Measurements from ENCODE around the gene ACOT11.

Gene ACOT11

DNA sequence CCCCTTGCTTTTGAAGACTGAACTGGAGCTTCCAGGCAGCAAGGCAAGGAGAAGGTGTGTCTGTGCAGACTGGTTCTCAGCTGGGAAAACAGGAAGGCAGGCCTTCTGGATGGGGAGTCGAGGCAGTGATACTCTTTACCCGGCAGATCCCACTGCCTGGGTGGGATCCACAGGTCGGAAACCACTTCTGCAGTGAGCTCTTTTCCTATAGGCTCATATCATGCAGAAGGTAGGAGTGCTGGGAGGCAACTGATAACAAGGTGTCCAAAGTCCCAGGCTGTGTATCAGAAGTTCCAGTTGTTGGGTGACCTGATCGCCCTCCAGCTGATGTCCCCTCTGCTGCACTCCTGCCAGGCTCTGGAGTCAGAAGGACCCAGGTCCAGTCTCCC, 17.1 kb downstream of the ACOT11 start:
- DNase-seq, result no peak

DNA sequence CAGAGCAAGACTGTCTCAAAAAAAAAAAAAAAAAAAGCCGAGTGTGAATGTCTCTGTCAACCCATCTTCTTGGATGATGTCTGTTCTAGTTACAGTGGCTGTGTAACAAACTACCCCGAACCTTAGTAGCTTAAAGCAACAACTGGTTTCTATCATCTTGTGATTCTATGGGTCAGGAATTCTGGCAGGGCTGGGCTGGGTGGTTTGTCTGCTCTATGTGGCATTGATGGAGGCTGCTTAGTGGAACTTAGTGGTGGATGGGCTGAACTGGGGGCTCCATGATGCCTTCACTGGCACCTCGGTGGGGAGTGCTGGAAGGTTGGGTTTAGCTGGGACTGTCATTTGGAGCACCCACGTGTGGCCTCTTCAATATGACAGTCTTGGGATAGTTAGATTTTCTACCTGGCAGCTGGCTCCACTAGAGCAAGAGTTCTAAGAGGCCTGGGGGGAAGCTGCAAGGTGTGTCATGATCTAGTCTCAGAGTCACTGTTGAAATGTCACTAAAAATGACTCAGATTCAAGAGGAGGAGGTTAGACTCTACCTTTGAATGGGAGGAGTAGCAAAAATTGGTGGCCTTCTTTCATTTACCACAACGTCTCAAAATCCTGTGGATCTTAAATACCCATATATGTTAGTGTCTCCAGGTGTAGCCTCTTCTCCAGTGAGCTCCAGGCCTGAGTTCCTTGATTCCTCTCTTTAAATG, 18.6 kb downstream of the ACOT11 start:
- no peak for DNase-seq

DNA sequence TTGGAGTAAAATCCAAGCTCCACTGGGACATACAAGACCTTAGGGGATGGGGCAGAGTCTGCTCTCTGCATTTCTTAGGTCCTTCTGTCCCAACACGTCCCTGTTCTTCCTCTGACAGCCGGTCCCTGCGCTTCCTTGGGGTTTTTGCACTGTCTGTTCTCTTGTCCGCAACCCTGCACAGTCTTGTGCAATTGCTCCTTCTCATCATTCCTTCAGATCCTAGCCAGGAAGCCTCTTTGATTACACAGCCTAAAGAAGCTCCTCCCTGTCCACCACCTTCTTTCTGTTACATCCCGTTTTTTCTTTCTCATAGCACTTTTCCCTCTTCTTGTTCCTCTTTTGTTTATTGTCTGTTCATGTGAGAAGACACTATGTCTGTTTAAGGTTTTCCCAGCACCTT, 19.9 kb downstream of the ACOT11 start:
- no peak for DNase-seq

GRCh38 chr1:54569339-54569738, 21.3 kb downstream of the ACOT11 start:
- DNase-seq, result peak; percentile 60

DNA sequence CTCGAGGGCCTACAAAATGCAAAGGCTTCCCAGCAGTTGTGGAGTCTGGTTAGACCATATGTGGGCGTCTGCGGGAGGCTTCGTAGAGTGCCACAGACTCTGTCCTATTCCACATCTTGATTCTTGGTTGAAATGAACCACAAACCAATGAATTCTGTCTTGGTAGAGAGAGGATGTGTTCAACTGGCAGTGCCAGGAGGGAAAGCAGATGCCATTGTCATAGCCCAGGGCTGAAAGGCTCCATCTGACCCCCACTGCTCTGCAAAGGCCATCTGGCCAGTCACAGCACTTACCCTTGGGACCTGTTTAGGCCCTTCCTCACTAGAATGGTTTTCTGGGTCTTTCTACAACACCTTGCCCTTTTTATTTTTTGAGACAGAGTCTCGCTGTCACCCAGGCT, 22.1 kb downstream of the ACOT11 start:
- DNase-seq, result no peak

- no peak for DNase-seq
Observed at GRCh38 chr1:54571326-54571725, 23.3 kb downstream of the ACOT11 start.

DNA sequence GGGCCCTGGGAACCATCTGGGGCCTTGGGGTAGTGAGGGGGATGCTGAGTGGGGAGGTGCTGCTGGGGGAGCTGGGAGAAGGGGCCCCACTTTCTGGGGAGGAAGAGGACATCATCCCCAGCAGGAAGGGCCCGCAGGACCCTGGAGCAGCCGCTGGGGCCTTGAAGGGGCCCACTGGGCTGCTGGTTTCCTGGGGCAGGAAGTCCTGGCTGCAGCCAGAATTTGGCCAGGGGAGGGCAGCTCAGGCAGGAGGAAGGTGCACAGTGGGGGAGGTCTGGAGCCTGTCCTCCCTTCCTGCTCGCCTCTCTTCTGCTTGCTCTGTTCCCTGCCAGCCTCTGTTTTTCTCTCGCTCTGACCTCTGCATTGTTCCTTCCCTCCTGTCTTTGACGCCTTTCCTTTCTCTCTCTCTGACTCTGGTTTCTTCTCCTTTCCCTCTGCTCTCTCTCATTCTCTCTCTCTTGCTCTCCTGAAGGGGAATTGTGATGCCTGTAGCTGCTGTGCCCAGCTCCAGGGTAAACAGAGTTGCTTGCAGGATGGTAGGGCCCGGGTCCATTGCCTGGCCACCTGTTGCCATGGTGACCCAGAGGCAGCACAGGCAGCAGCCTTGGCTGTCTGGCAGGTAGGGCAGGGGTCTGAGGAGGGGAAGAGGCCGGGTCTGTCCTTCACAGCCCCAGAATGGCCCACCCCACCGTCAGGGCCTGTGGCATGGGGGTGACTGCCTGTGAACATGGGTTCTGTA, 23.9 kb downstream of the ACOT11 start:
- DNase-seq, result no peak

- no peak for DNase-seq
Observed at GRCh38 chr1:54572542-54572850, 24.5 kb downstream of the ACOT11 start.

DNA sequence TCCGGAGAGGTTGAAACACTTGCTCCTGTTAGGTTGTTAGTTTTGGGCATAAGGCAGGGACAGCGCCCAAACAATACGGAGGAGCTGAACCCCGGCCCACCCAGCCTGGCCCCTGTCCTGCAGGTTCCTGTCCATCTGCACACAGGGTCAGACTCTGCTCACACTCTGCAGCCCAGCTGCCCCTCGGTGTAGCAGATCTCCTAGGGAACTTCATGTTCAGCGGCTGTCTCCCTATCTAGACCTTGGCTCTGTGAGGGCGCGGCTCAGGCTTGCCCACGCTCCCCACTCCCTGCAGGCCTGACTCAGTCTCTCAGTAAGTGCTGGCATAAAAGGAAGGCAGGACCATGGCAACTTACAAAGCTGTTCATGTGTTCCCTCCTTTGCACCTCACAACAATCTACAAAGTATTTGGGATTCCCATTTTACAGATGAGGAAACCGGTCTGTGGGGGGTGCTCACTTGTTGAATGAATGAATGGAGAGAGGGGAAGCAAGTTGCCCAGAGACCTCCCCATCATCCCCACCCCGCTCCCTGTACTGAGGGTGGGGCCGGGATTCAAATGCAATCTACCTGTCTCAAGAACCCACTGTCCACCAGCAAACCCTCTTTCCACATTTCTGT, 26.2 kb downstream of the ACOT11 start:
- no peak for DNase-seq

DNA sequence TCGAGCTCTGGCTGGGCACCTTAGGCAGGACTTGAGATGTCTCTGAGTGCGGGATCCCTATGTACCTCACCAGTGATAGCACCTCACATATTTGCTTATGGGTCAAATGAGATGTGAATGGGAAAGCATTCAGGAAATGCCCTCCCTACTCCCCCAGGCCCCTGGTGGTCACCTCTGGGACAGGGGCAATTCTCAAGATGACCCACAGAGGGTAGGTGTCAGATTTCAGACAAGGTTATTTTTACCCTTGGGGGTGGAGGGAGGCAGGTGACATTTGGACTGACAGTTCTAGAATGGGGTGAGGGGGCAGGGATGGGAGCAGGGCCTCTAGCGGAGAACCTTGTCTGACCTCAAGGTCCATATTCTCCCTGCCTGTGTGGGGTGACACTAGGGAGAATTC, 27.1 kb downstream of the ACOT11 start:
- no peak for DNase-seq

DNA sequence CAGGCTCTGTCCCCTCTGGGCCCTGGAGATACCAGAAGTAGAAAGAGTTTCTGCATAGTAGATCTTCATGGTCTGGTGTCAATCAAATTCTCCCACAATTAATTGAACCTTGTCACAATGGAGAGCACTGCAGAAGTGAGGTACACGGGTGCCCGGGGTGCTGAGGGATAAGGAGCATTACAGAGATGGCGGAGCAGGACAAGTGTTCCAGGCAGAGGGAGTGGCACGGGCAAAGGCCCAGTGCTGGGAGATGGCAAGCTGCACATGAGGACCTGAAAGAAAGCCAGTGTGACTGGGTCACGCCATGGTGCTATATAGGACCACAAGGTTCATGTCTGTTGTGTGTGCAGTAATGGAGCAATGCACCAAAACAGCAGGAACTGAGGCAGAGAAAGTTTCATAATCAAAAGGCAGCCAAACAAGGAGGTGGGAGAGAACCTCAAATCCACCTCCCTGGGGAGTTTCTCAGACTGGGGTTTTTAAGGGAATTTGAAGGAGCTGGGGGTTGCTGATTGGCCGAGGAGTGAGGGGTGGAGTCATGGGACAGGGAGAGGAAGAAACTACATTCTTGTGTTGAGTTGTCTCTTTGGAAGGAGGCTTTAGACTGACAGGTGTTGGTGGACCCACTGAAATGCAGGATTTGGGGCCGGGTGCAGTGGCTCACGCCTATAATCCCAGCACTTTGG, 27.7 kb downstream of the ACOT11 start:
- DNase-seq, result no peak

- peak; percentile 76 for DNase-seq
Observed at GRCh38 chr1:54577612-54578011, 29.6 kb downstream of the ACOT11 start.

DNA sequence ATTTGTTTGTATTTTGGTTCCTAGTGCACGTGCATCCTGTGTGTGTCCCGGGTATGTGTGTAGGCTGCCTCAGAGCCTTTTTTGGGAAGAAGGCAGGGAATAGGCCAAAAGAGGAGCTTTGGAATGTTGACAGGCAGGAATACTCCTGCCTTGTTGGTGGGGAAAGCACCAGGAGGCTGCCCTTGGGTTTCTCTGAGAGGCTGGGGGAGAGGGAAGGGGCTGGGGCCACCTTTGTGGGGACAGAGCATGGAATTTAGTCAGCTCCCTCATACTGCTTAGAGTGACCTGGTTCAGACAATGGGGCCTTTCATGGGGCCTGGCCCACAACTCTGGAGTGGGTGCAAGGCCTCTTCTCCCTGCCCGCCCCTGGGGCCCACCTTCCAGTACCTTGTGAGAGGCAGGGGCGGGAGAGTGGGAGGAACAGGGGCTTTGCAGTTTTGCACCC, 31.3 kb downstream of the ACOT11 start:
- no peak for DNase-seq

- no peak for DNase-seq
Observed at GRCh38 chr1:54580856-54581550, 33.0 kb downstream of the ACOT11 start.

DNA sequence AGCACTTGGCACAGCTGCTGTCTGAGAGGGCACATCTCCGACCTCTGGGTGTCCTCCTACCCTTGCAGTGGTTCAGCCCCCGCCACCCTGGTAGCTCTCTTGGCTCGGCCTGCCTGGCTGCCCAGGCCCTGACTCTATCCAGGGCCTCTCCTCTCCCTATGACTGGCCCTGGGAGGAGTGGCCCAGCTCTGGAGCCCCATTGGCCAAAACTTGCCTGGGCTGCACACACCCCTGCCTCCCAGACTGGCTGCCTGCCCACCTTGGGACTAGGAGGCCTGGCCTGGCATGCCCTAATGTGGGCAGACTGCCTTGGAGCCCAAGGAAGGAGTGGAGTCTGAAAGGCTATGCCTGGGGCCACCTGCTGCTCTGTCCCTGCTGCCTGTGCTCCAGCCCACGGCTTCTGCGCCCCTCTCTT, 33.6 kb downstream of the ACOT11 start:
- peak; percentile 88 for DNase-seq

DNA sequence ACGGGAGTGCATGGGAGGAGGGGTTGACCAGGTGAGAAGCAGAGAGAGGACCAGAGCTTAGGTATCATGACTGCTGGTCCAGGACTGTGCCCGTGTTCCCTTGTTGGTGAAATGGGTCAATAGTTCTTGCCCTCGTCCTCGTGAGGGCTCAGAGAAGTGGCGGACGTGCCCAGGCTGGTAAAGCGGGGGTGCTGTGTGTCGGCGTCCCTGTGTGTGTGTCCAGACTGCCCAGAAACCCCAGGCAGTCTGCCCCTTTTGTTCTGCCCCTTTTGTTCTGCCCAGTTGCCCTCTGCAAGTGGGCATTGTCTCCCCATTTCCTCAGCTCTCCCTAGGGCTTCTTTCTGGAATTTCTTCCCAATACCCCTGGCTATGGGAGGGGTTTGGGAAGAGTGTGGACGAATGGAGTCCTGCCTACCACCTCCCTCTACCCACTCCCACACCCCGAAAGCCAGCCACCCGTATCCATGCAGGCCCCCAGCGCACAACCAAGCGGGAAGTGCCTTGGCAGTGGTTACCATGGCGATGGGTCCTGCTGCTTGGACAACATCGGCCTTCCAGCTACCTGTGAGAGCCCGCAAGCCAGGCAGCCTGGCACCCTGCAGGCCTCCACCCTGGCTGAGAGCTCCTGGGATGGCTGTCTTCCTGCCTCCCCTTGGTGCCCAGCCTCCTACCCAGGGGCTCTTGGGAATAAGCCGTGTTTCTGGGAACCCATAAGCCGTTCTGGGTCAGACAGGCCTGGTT, 34.7 kb downstream of the ACOT11 start:
- peak; percentile 63 for DNase-seq

DNA sequence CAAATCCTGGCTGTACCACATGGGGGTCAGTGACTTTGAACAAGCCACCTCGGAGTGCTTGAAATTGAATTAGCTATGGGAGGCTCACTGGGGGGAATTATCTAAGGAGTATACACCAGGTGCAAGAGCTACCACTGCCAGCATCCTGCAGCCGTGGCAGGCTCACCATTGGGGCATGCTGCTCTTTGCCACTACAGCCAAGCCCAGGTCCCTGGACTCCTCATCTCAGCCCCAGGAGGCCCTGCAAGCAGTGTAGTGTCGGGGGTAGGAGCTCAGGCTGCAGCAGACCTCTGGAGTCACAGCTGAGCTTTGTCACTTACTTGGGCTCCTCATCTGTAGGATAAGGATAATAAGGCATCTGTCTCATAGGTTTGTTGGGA, 35.3 kb downstream of the ACOT11 start:
- DNase-seq, result no peak

DNA sequence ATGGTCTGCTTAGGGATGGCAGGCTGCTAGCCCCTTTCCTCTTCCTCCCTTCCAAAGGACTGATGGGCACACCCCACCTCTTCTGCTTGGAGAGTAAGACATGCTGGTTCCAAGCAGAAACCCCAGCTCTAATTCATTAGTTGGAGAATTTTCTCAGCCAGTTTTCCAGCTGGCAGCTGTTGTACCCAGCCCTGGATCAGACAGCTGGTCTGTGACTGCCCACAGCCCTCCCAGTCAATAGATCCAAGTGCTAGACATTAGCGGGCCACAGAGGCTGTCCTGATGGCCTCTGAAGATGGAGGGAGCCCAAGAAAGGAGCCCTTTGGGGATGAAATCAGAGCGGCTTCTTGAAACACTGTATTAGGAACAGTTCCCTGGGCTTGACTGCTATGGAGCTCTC, 35.8 kb downstream of the ACOT11 start:
- DNase-seq, result peak; percentile 55

- no peak for DNase-seq
Observed at GRCh38 chr1:54584575-54584974, 36.5 kb downstream of the ACOT11 start.

DNA sequence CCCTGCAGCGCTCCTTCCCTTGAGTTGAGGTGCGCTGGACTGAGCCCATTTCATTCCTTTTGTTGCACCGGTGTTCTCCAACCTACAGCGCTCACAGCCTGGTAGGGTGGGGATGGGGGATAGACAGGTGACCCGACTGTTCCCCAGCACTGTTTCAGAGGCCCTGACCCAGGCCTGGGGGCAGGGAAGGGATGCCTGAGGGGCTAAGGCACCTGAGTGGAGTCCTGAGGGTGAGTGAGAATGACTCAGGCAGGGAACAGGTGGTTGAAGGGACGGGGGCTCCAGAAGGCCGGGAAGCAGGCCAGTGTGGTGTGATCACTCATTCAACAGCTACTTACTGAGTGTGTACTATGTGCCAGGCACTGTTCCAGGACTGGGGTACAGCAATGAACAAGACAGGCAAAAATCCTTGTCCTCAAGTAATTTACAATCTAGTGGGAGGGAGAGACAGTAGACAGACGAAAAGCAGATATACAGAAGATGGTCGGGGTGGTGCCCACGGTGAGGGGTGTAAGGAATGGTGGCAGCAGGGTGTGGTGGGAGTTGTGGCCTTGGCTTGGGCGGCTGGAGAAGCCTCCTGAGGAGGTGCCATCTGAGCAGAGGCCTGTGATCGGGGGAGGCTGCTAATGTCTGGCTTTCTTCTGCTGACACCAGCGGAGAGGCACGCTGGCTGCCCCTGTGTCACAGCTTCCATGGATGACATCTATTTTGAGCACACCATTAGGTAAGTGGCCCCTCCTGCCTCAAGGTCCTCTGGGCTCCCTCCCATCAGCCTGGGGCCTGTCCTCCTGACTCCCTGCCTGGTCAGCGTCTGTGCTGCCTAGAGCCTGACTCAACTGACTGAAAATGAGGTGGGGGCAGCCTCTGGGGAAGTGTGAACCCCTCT, 37.4 kb downstream of the ACOT11 start:
- DNase-seq, result no peak

DNA sequence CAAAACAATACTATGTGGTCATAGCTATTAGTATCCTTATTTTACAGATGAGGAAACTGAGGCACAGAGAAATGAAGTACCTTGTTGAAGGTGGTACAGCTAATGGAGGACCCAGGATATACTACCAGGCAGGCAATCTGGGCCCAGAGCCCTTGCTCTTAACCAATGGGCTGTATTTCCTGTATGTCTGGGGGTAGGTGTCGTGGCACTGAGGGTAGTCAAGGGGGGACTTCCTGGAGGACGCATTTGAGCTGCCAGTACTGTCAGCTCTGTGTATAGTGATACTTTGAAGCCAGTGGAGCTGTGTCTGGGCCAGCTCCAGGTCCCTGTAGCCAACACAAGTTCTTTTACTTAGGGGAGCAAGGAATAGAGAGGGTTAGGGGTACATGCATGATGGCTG, 40.3 kb downstream of the ACOT11 start:
- no peak for DNase-seq

All from left hindlimb (tissue), 1 donor.